HepG2 (cell line): ENCODE measurements around the gene TBXA2R. TPM values are rescaled to one million over a fixed set of nuclear protein-coding genes. Genes with fewer than 3 reads are reported as not detected.

Experiments
- ATAC-seq: fragments of 200-7000 bp; cut with Tn5 transposase; 3 replicates; pipeline ENCODE4 v1.9.1; 2020; ENCODE audit warnings: mild to moderate bottlenecking, moderate library complexity
- BruUV-seq: library from RNA; stranded (reverse); fragments of 400-500 nt; replicated peaks from 2 replicates; lab custom pipeline; 2021; lab: Mats Ljungman, UMichigan
- CTCF ChIA-PET: fragments of 300-600 bp; formaldehyde crosslinking; extraction: SDS; loops from one replicate; lab custom pipeline; 2021; ENCODE audit warnings: low total read pairs, inconsistent platforms, low intra/inter-chr PET ratio; lab: Yijun Ruan, JAX
- POLR2A ChIA-PET: fragments of 350-600 bp; sonication (Branson Sonifier 250); formaldehyde crosslinking; loops from one replicate; lab custom pipeline; 2020; ENCODE audit warnings: antibody characterized with exemption, inconsistent platforms; lab: Yijun Ruan, JAX
- DNase-seq: peaks from one replicate; pipeline ENCODE4 v3.0.0-alpha.2; 2015; ENCODE audit warnings: low spot score
- FAIRE-seq: peaks from 3 replicates; lab custom pipeline; 2011; peaks lifted over from hg19 to GRCh38; lab: Jason Lieb, UNC
- H2AFZ ChIP-seq: one replicate; pipeline ENCODE4 v1.6.1; 2011; ENCODE audit warnings: low read length, inconsistent platforms
- H3K27ac ChIP-seq: fragments of 300-600 bp; 3 replicates; pipeline ENCODE4 v1.8.0; 2011; ENCODE audit warnings: mixed run types, mild to moderate bottlenecking, mixed read lengths, low read length, inconsistent platforms; ENCODE audit not compliant: insufficient read depth; ENCODE audit errors: extremely low read length
- H3K27me3 ChIP-seq, 2 experiments: fragments of 200-600 bp in 1 of 2; 2 replicates in 1 of 2; 3 replicates in 1 of 2; pipeline versions ENCODE4 v1.6.0 to v1.8.0; 2011; ENCODE audit warnings: low read length in 2 of 2, mild to moderate bottlenecking in 2 of 2, moderate library complexity in 2 of 2, inconsistent platforms in 1 of 2; ENCODE audit not compliant: insufficient read depth in 2 of 2, control insufficient read depth in 1 of 2
- H3K36me3 ChIP-seq, 2 experiments: fragments of 200-600 bp in 1 of 2; replicated peaks in 1 of 2; 2 replicates in 1 of 2; 3 replicates in 1 of 2; pipeline versions ENCODE4 v1.5.1 to v1.8.0; 2011; ENCODE audit warnings: low read length in 2 of 2, inconsistent platforms in 1 of 2; ENCODE audit not compliant: insufficient read depth in 2 of 2, control insufficient read depth in 1 of 2
- H3K4me1 ChIP-seq: 2 replicates; pipeline ENCODE4 v1.5.1; 2012; ENCODE audit warnings: low read length, inconsistent platforms; ENCODE audit not compliant: insufficient read depth
- H3K4me2 ChIP-seq: 2 replicates; pipeline ENCODE4 v1.6.0; 2011; ENCODE audit warnings: low read depth, low read length, inconsistent platforms
- H3K4me3 ChIP-seq, 3 experiments: fragments of 200-600 bp in 1 of 3; sonication (generic), shearing (Covaris generic) in 1 of 3; replicated peaks in 1 of 3; 2 replicates each; pipeline ENCODE4 v1.5.1; 2011 to 2016; ENCODE audit warnings: low read length in 3 of 3, inconsistent platforms in 2 of 3, low read depth in 2 of 3, mild to moderate bottlenecking in 2 of 3, control low read depth in 1 of 3, mixed read lengths in 1 of 3; ENCODE audit not compliant: insufficient read depth in 1 of 3
- H3K79me2 ChIP-seq: one replicate; pipeline ENCODE4 v1.6.1; 2011; ENCODE audit warnings: low read length, inconsistent platforms; ENCODE audit not compliant: insufficient read depth
- H3K9ac ChIP-seq: 2 replicates; pipeline ENCODE4 v1.6.0; 2011; ENCODE audit warnings: mild to moderate bottlenecking, low read depth, low read length, inconsistent platforms; ENCODE audit not compliant: insufficient read depth
- H3K9me3 ChIP-seq: 2 replicates; pipeline ENCODE4 v1.5.1; 2012; ENCODE audit warnings: mild to moderate bottlenecking, low read length
- H4K20me1 ChIP-seq: 2 replicates; pipeline ENCODE4 v1.6.0; 2011; ENCODE audit warnings: inconsistent platforms, mild to moderate bottlenecking, low read length, moderate library complexity; ENCODE audit not compliant: insufficient read depth
- ARNT ChIP-seq: fragments of 450-650 bp; IDR thresholded peaks from 2 replicates; pipeline ENCODE4 v1.6.1; 2017
- CENPBD1 ChIP-seq: sonication (generic); formaldehyde crosslinking; IDR thresholded peaks from 2 replicates; pipeline ENCODE4 v1.8.0; 2022; ENCODE audit warnings: missing genetic modification reagents, low read depth, mild to moderate bottlenecking, borderline replicate concordance
- DMAP1 ChIP-seq: IDR thresholded peaks from 2 replicates; pipeline ENCODE4 v1.6.1; 2016
- GMEB2 ChIP-seq: IDR thresholded peaks from 2 replicates; pipeline ENCODE4 v1.6.1; 2016; ENCODE audit warnings: missing biosample characterization, missing genetic modification reagents, low read depth
- MAF1 ChIP-seq: sonication (generic); formaldehyde crosslinking; IDR thresholded peaks from 2 replicates; pipeline ENCODE4 v1.5.0; 2020; ENCODE audit warnings: missing genetic modification reagents, borderline replicate concordance
- MED13 ChIP-seq: sonication (generic); formaldehyde crosslinking; IDR thresholded peaks from 2 replicates; pipeline ENCODE4 v1.5.0; 2020; ENCODE audit warnings: missing genetic modification reagents
- MXD4 ChIP-seq: IDR thresholded peaks from 2 replicates; pipeline ENCODE4 v1.6.1; 2016; ENCODE audit warnings: mild to moderate bottlenecking, missing biosample characterization, missing genetic modification reagents
- ZNF24 ChIP-seq: fragments of 450-650 bp; IDR thresholded peaks from 2 replicates; pipeline ENCODE4 v1.6.1; 2017; ENCODE audit warnings: antibody characterized with exemption, mild to moderate bottlenecking
- ZNF33A ChIP-seq: sonication (generic); formaldehyde crosslinking; IDR thresholded peaks from 2 replicates; pipeline ENCODE4 v1.5.1; 2020; ENCODE audit warnings: missing genetic modification reagents, mild to moderate bottlenecking, moderate library complexity, borderline replicate concordance
- ZNF530 ChIP-seq: sonication (generic); formaldehyde crosslinking; IDR thresholded peaks from 2 replicates; pipeline ENCODE4 v1.5.0; 2020; ENCODE audit warnings: low read depth, mild to moderate bottlenecking, missing genetic modification reagents
- ZNF558 ChIP-seq: sonication (generic); formaldehyde crosslinking; IDR thresholded peaks from 2 replicates; pipeline ENCODE4 v1.9.0; 2022; ENCODE audit warnings: mild to moderate bottlenecking, missing genetic modification reagents, borderline replicate concordance
- ZNF563 ChIP-seq: sonication (generic); formaldehyde crosslinking; IDR thresholded peaks from 2 replicates; pipeline ENCODE4 v1.8.0; 2022; ENCODE audit warnings: mild to moderate bottlenecking, moderate library complexity, missing genetic modification reagents
- ZNF607 ChIP-seq: sonication (generic); formaldehyde crosslinking; IDR thresholded peaks from 2 replicates; pipeline ENCODE4 v1.5.1; 2020; ENCODE audit warnings: missing genetic modification reagents, mild to moderate bottlenecking, borderline replicate concordance
- WGBS: methylation state at CpG from one replicate; pipeline ENCODE4 v1.1.6; 2017; ENCODE audit warnings: low lambda C conversion rate; 5-methylcytosine and 5-hydroxymethylcytosine counted together
- in situ Hi-C: cut with HindIII; loops from 2 replicates; pipeline ENCODE4 v1.10.0; 2017; ENCODE audit warnings: low pct_unique_long_range_greater_than_20kb; ENCODE audit not compliant: extremely low pct_ligation_motif_present
- intact Hi-C: fragments of 100-400 bp; cut with micrococcal nuclease; formaldehyde crosslinking; loops from one replicate; pipeline ENCODE4 v1.10.0; 2022; ENCODE audit not compliant: unreplicated experiment
- polyA plus RNA-seq, 8 experiments: library from polyadenylated mRNA; depleted of rRNA in 3 of 8; stranded (reverse) in 7 of 8; unstranded in 1 of 8; fragments of >200 nt; fragmentation: Illumina TruSeq in 4 of 8; extraction: Trizol in 4 of 8; gene quantifications; 2 replicates each; pipeline versions ENCODE4 v1.2.1 to v1.2.3, GENCODE V29; 2011 to 2016; ENCODE audit warnings: low read depth in 4 of 8, missing spikeins in 1 of 8, mixed read lengths in 1 of 8; ENCODE audit not compliant: insufficient read depth in 1 of 8
- total RNA-seq, 5 experiments: library from RNA; depleted of rRNA; stranded (reverse); fragments of >200 nt; fragmentation: Illumina TruSeq; extraction: Trizol; gene quantifications; 2 replicates each; pipeline ENCODE4 v1.2.3, GENCODE V29; 2016; ENCODE audit warnings: low read depth in 1 of 5
- TF ChIP-seq, protein P1 (sequence below): sonication (generic); formaldehyde crosslinking; IDR thresholded peaks from 2 replicates; pipeline ENCODE4 v1.9.0; 2021; ENCODE audit warnings: mild to moderate bottlenecking, missing genetic modification reagents
- TF ChIP-seq, protein P2 (sequence below): IDR thresholded peaks from 2 replicates; pipeline ENCODE4 v1.6.1; 2016; ENCODE audit warnings: missing genetic modification reagents, missing compliant biosample characterization

TBXA2R gene
- total and polyA plus RNA-seq, 2 of the 13 experiments (the other 11 are each of a cell fraction or from before 2014, with no cell fraction given): 0.09 TPM; not detected in 1

- H3K27me3 ChIP-seq: no peaks in the 10 kb centered on the region
- H3K79me2 ChIP-seq: no peaks in the 10 kb centered on the region
- H3K4me1 ChIP-seq: no peaks in the 10 kb centered on the region
- no peak overlapping the region for H3K4me2 ChIP-seq
- peaks cover 1 to 12% of the 10 kb centered on the region in 2 experiments; a peak in 4 of 5 replicates for H3K36me3 ChIP-seq
- ChIA-PET CTCF (no interaction called here), POLR2A (no interaction called here)
- H3K9ac ChIP-seq: no peak overlapping the region
- H3K27ac ChIP-seq: no peak overlapping the region
- H3K9me3 ChIP-seq: no peaks in the 10 kb centered on the region
- intact Hi-C loops: no loop called here
- no peaks in the 10 kb centered on the region for H4K20me1 ChIP-seq
- BruUV-seq: no TSS peak
- 90% methylated on average over 2 of the region's 14 CpGs for WGBS
- DNase-seq (no peak), ATAC-seq (no peak), FAIRE-seq (no peak)
- H2AFZ ChIP-seq: no peak overlapping the region
- in situ Hi-C loops: no loop called here
- H3K4me3 ChIP-seq: no peak overlapping the region
- TF ChIP-seq ARNT (no peak), ZNF24 (no peak), ZNF33A (no peak), MAF1 (CRISPR knock-in tag) (no peak), ZNF607 (CRISPR knock-in tag) (no peak), ZNF558 (no peak), DMAP1 (CRISPR knock-in tag) (no peak), ZNF530 (CRISPR knock-in tag) (no peak), GMEB2 (CRISPR knock-in tag) (no peak), ZNF563 (no peak), MXD4 (CRISPR knock-in tag) (no peak), MED13 (CRISPR knock-in tag) (no peak), CENPBD1 (CRISPR knock-in tag) (no peak)
- TF ChIP-seq, protein P1, sequence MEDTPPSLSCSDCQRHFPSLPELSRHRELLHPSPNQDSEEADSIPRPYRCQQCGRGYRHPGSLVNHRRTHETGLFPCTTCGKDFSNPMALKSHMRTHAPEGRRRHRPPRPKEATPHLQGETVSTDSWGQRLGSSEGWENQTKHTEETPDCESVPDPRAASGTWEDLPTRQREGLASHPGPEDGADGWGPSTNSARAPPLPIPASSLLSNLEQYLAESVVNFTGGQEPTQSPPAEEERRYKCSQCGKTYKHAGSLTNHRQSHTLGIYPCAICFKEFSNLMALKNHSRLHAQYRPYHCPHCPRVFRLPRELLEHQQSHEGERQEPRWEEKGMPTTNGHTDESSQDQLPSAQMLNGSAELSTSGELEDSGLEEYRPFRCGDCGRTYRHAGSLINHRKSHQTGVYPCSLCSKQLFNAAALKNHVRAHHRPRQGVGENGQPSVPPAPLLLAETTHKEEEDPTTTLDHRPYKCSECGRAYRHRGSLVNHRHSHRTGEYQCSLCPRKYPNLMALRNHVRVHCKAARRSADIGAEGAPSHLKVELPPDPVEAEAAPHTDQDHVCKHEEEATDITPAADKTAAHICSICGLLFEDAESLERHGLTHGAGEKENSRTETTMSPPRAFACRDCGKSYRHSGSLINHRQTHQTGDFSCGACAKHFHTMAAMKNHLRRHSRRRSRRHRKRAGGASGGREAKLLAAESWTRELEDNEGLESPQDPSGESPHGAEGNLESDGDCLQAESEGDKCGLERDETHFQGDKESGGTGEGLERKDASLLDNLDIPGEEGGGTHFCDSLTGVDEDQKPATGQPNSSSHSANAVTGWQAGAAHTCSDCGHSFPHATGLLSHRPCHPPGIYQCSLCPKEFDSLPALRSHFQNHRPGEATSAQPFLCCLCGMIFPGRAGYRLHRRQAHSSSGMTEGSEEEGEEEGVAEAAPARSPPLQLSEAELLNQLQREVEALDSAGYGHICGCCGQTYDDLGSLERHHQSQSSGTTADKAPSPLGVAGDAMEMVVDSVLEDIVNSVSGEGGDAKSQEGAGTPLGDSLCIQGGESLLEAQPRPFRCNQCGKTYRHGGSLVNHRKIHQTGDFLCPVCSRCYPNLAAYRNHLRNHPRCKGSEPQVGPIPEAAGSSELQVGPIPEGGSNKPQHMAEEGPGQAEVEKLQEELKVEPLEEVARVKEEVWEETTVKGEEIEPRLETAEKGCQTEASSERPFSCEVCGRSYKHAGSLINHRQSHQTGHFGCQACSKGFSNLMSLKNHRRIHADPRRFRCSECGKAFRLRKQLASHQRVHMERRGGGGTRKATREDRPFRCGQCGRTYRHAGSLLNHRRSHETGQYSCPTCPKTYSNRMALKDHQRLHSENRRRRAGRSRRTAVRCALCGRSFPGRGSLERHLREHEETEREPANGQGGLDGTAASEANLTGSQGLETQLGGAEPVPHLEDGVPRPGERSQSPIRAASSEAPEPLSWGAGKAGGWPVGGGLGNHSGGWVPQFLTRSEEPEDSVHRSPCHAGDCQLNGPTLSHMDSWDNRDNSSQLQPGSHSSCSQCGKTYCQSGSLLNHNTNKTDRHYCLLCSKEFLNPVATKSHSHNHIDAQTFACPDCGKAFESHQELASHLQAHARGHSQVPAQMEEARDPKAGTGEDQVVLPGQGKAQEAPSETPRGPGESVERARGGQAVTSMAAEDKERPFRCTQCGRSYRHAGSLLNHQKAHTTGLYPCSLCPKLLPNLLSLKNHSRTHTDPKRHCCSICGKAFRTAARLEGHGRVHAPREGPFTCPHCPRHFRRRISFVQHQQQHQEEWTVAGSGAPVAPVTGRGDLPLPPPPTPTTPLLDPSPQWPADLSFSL: no peak
- TF ChIP-seq, protein P2, sequence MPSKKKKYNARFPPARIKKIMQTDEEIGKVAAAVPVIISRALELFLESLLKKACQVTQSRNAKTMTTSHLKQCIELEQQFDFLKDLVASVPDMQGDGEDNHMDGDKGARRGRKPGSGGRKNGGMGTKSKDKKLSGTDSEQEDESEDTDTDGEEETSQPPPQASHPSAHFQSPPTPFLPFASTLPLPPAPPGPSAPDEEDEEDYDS (CRISPR knock-in tag): no peak
Measured at GRCh38 chr19:3652422-3652821, 45.7 kb upstream of the TBXA2R start.
